Astrocyte of the cerebellum (primary cell): ENCODE data around the gene ITPKA.

ENCODE experiments used
- DNase-seq: peaks from one replicate; pipeline ENCODE4 v3.0.0-alpha.2; 2011; ENCODE audit warnings: low read depth
- H3K4me3 ChIP-seq: 2 replicates; pipeline ENCODE4 v1.5.1; 2011; ENCODE audit warnings: mild to moderate bottlenecking, low read depth, low read length, moderate library complexity
- in situ Hi-C: cut with HindIII; loops from 2 replicates; pipeline ENCODE4 v1.10.0; 2017; ENCODE audit warnings: low sequenced_read_pairs
- TF ChIP-seq, protein P1 (sequence below): IDR thresholded peaks from 2 replicates; pipeline ENCODE4 v1.5.1; 2012; ENCODE audit warnings: low read length, low read depth, moderate library complexity, mild to moderate bottlenecking; ENCODE audit errors: missing control alignments

Gene ITPKA

DNA sequence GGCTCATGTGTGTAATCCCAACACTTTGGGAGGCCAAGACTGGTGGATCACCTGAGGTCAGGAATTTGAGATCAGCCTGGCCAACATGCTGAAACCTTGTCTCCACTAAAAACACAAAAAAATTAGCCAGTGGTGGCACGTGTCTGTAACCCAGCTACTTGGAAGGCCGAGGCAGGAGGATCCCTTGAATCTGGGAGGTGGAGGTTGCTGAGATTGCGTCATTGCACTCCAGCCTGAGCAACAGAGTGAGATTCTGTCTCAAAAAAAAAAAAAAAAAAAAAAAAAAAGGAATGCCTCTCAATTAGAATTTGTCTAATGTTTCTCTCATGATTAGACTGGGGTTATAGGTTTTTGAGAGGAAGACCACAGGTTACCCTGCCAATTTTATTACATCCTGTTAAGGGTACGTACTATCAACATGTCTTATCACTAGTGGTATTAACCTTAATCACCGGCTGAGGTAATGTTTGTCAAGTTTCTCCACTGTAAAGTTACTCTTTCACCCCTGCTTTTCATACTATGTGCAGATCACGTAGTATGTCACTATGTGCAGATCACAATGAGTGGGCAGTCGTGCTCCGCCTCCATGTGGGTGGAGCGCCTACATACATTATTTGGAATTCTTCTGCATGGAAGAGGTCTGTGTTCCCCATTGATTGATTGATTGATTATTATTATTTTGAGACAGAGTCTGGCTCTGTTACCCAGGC, 56.5 kb downstream of the ITPKA start:
- H3K4me3 ChIP-seq: no peak overlapping the region
- no peak for DNase-seq
- in situ Hi-C loops: no loop called here
- TF ChIP-seq, protein P1, sequence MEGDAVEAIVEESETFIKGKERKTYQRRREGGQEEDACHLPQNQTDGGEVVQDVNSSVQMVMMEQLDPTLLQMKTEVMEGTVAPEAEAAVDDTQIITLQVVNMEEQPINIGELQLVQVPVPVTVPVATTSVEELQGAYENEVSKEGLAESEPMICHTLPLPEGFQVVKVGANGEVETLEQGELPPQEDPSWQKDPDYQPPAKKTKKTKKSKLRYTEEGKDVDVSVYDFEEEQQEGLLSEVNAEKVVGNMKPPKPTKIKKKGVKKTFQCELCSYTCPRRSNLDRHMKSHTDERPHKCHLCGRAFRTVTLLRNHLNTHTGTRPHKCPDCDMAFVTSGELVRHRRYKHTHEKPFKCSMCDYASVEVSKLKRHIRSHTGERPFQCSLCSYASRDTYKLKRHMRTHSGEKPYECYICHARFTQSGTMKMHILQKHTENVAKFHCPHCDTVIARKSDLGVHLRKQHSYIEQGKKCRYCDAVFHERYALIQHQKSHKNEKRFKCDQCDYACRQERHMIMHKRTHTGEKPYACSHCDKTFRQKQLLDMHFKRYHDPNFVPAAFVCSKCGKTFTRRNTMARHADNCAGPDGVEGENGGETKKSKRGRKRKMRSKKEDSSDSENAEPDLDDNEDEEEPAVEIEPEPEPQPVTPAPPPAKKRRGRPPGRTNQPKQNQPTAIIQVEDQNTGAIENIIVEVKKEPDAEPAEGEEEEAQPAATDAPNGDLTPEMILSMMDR: no peak
